ENCODE results near the gene TBC1D10A. TPM values are rescaled to one million over a fixed set of nuclear protein-coding genes. Genes with fewer than 3 reads are reported as not detected.
A peak's percentile ranks its signal among the peaks of the same experiment; 100 is the strongest.

The TBC1D10A gene
- total RNA-seq, 1 experiment from 2014 or later = 12.6 TPM

DNA sequence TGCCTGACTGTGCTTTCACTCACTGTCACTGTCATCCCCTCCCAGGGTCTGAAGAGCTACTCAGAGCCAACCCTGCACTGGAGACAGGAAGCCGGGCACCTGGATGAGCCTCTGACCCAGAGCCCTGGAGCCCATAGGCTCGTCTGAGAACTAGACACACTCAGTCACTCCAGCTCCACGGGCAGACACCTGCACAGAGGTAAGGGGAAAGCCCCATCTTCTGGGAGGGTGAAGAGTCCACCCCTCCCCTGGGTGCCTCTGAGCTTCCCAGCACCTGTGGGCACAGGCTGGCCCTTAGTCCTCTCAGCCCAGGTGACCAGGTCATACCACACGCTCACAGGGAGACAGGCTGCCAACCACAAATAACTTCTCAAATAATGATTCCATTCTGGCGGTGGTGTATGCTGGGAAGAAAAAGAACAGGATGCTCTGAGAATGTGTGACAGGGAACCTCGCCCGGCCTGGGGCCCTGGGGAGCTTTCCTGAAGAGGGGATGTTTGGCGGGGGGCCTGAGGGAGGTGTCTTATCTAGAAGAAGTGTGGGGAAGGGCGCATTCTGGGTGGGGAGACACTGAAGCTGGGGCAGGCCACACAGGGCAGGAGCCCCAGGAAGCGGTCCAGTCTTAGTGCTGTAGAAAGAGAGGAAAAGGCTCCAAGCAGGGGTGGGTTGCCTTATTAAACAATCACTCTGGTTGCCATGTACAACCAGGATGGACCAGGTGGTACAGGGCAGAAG, 35.3 kb upstream of the TBC1D10A start:
- intact Hi-C loops (cut with micrococcal nuclease) = no loop called here
- Histone ChIP-seq H3K9me3 (ENCODE audit: low read length) (no peaks in the 10 kb centered on the region), H3K79me2 (ENCODE audit: low read length) (no peaks in the 10 kb centered on the region), H3K27ac (ENCODE audit: low read length) (no peak overlapping the region), H3K4me3 (ENCODE audit: low read length) (no peak overlapping the region), H4K20me1 (ENCODE audit: low read length) (no peaks in the 10 kb centered on the region), H3K4me2 (ENCODE audit: low read length) (no peak overlapping the region), H3K4me1 (ENCODE audit: insufficient read depth, low read length) (no peaks in the 10 kb centered on the region), H3K27me3 (ENCODE audit: low read length) (no peaks in the 10 kb centered on the region), H3K9me2 (replicated peaks; ENCODE audit: low read length) (no peaks in the 10 kb centered on the region), H3K36me3 (ENCODE audit: low read depth, low read length) (no peaks in the 10 kb centered on the region), H2AFZ (ENCODE audit: low read length) (no peak overlapping the region), H3K9ac (ENCODE audit: low read length) (no peak overlapping the region), H3F3A (ENCODE audit: low read length, unreplicated experiment) (no peaks in the 10 kb centered on the region)
- TF ChIP-seq EZH2 (IDR thresholded peaks at IDR 0.05; ENCODE audit: low read length, unreplicated experiment) = no peak
- no peak for TF ChIP-seq EZH2phosphoT487 (IDR thresholded peaks at IDR 0.05; ENCODE audit: borderline replicate concordance, low read length)
- TF ChIP-seq, protein P1, sequence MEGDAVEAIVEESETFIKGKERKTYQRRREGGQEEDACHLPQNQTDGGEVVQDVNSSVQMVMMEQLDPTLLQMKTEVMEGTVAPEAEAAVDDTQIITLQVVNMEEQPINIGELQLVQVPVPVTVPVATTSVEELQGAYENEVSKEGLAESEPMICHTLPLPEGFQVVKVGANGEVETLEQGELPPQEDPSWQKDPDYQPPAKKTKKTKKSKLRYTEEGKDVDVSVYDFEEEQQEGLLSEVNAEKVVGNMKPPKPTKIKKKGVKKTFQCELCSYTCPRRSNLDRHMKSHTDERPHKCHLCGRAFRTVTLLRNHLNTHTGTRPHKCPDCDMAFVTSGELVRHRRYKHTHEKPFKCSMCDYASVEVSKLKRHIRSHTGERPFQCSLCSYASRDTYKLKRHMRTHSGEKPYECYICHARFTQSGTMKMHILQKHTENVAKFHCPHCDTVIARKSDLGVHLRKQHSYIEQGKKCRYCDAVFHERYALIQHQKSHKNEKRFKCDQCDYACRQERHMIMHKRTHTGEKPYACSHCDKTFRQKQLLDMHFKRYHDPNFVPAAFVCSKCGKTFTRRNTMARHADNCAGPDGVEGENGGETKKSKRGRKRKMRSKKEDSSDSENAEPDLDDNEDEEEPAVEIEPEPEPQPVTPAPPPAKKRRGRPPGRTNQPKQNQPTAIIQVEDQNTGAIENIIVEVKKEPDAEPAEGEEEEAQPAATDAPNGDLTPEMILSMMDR (conservative IDR thresholded peaks at IDR 0.05; ENCODE audit: low read depth, low read length) = no peak
- no peak for ATAC-seq
- BruUV-seq (replicated peaks) = no TSS peak
- ChIA-PET POLR2A (ENCODE audit: unreplicated experiment) (no interaction called here), CTCF (no interaction called here)
- DNase-seq = no peak

GRCh38 chr22:30358541-30358940, 31.8 kb upstream of the TBC1D10A start:
- Histone ChIP-seq H3K4me2 (ENCODE audit: low read length) (no peak overlapping the region), H3K27ac (ENCODE audit: low read length) (no peak overlapping the region), H3K9me2 (replicated peaks; ENCODE audit: low read length) (no peaks in the 10 kb centered on the region), H3F3A (ENCODE audit: low read length, unreplicated experiment) (no peaks in the 10 kb centered on the region), H3K4me1 (ENCODE audit: insufficient read depth, low read length) (peaks cover 8% of the 10 kb centered on the region), H3K9me3 (ENCODE audit: low read length) (no peaks in the 10 kb centered on the region), H3K36me3 (ENCODE audit: low read depth, low read length) (peaks cover 3% of the 10 kb centered on the region; the same call in 1 of the 2 replicates), H3K4me3 (ENCODE audit: low read length) (no peak overlapping the region), H3K79me2 (ENCODE audit: low read length) (peaks cover 31% of the 10 kb centered on the region), H2AFZ (ENCODE audit: low read length) (no peak overlapping the region), H3K27me3 (ENCODE audit: low read length) (no peaks in the 10 kb centered on the region), H3K9ac (ENCODE audit: low read length) (no peak overlapping the region), H4K20me1 (ENCODE audit: low read length) (peaks cover 13% of the 10 kb centered on the region; the same call in 1 of the 2 replicates)
- intact Hi-C loops (cut with micrococcal nuclease) = no loop called here
- ATAC-seq (no peak), DNase-seq (no peak)
- BruUV-seq (replicated peaks) = no TSS peak
- TF ChIP-seq EZH2 (IDR thresholded peaks at IDR 0.05; ENCODE audit: low read length, unreplicated experiment) (no peak), EZH2phosphoT487 (IDR thresholded peaks at IDR 0.05; ENCODE audit: borderline replicate concordance, low read length) (no peak)
- TF ChIP-seq, protein P1 (conservative IDR thresholded peaks at IDR 0.05; ENCODE audit: low read depth, low read length) = no peak
- CTCF ChIA-PET = no interaction called here
- POLR2A ChIA-PET (ENCODE audit: unreplicated experiment) = no interaction called here

DNA sequence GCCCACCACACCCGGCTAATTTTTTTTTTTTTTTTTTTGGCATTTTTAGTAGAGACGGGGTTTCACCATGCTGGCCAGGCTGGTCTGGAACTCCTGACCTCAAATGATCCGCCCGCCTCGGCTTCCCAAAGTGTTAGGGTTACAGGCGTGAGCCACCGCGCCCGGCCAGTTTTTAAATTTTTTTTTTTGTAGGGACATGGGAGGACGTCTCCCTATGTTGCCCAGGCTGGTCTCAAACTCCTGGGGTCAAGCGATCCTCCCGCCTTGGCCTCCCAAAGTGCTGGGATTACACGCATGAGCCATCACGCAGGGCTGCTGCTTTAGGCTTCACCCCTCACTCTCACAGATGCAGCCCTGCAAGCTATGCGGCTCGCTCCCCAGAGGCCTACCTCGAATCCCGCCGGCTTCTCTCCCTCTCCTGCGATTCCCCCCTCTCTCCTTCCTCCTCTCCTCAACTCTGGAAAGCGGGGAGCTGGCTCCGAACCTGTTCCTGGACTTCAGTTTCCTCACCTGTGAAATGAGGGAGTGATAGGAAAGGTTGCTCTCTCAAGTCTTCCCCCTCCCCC, 31.0 kb upstream of the TBC1D10A start:
- DNase-seq = no peak
- peaks cover 13% of the 10 kb centered on the region; the same call in 1 of the 2 replicates for H4K20me1 ChIP-seq (ENCODE audit: low read length)
- peaks cover 6% of the 10 kb centered on the region; the same call in 1 of the 2 replicates for H3K36me3 ChIP-seq (ENCODE audit: low read depth, low read length)
- no peak overlapping the region for H3K27ac ChIP-seq (ENCODE audit: low read length)
- H3K27me3 ChIP-seq (ENCODE audit: low read length) = no peaks in the 10 kb centered on the region
- peaks cover 36% of the 10 kb centered on the region for H3K79me2 ChIP-seq (ENCODE audit: low read length)
- H3K4me2 ChIP-seq (ENCODE audit: low read length) = peak overlapping the region; percentile 85
- intact Hi-C loops (cut with micrococcal nuclease) = no loop called here
- no peaks in the 10 kb centered on the region for H3K9me2 ChIP-seq (replicated peaks; ENCODE audit: low read length)
- ChIA-PET POLR2A (ENCODE audit: unreplicated experiment) (no interaction called here), CTCF (no interaction called here)
- H3K9me3 ChIP-seq (ENCODE audit: low read length) = no peaks in the 10 kb centered on the region
- H3F3A ChIP-seq (ENCODE audit: low read length, unreplicated experiment) = no peaks in the 10 kb centered on the region
- TF ChIP-seq, protein P1 (conservative IDR thresholded peaks at IDR 0.05; ENCODE audit: low read depth, low read length) = no peak
- TF ChIP-seq EZH2 (IDR thresholded peaks at IDR 0.05; ENCODE audit: low read length, unreplicated experiment) (no peak), EZH2phosphoT487 (IDR thresholded peaks at IDR 0.05; ENCODE audit: borderline replicate concordance, low read length) (no peak)
- H2AFZ ChIP-seq (ENCODE audit: low read length) = peak overlapping the region; percentile 98; the same call in 1 of the 2 replicates
- peaks cover 8% of the 10 kb centered on the region for H3K4me1 ChIP-seq (ENCODE audit: insufficient read depth, low read length)
- ATAC-seq = no peak
- H3K4me3 ChIP-seq (ENCODE audit: low read length) = peak overlapping the region; percentile 97
- BruUV-seq (replicated peaks) = no TSS peak
- peak overlapping the region; percentile 97; the same call in 1 of the 2 replicates for H3K9ac ChIP-seq (ENCODE audit: low read length)

Measured in PC-3 (cell line).